Activated naive CD4-positive, alpha-beta T cell treated with anti-CD3 and anti-CD28 coated beads, Interleukin-2, amount 10 ng/mL, durations not matched to agents 5 hours and 36 hours (primary cell): ENCODE data around the gene PRR33. TPM values are rescaled to one million over a fixed set of nuclear protein-coding genes. Genes with fewer than 3 reads are reported as not detected.

Source experiments
- microRNA-seq: library from miRNA; unstranded; fragments of <30 nt; microRNA quantifications from one replicate; pipeline ENCODE4 v1.2.0, GENCODE V29; 2022; ENCODE audit warnings: borderline microRNAs expressed, borderline replicate concordance
- total RNA-seq, 2 experiments: library from RNA; stranded (reverse); gene quantifications; one replicate each; pipeline ENCODE4 v1.2.3, GENCODE V29; 2021

Gene PRR33
- under 1 TPM in 1 of 2 experiments, not detected in 1; 0.05 TPM for total RNA-seq

GRCh38 chr11:1891831-1892115 is at the start of gene PRR33:
TSS of gene PRR33 (minus strand) at chr11:1891895. CDS start at chr11:1890584, 1,311 bp downstream.

GRCh38 chr11:1919391-1920127 is 27.9 kb upstream of the PRR33 start, which contains the start of gene TNNT3:
TSS of gene TNNT3 (plus strand) at chr11:1919703. CDS start at chr11:1922875, 3,172 bp downstream.

GRCh38 chr11:1852877-1853276 is 38.8 kb downstream of the PRR33 start, which contains the start of gene LSP1:
TSS of gene LSP1 (plus strand) at chr11:1853084. CDS start at chr11:1853145, 61 bp downstream.

GRCh38 chr11:1838426-1839144 is 53.1 kb downstream of the PRR33 start, which contains the start of gene TNNI2:
TSS of gene TNNI2 (plus strand) at chr11:1838981. CDS start at chr11:1839697, 716 bp downstream.

Small RNA genes lying within 50 kb of the gene (microRNA-seq; reads per million reads assigned to microRNA genes)
- gene MIR4298 (not detected), gene MIR7847 (not detected)

Other genes with a start within 250 kb of the PRR33 start
- not detected for gene KRTAP5-6, start 194.7 kb downstream of the PRR33 start, total RNA-seq
- gene IFITM10, start 141.3 kb downstream of the PRR33 start, total RNA-seq: 1 to 10 TPM in 1 of 2 experiments, under 1 TPM in 1; 0.68 to 1.5 TPM
- 100 to 1,000 TPM; 166 to 171 TPM for gene CTSD, start 128.0 kb downstream of the PRR33 start, total RNA-seq
- gene SYT8, start 56.9 kb downstream of the PRR33 start, total RNA-seq: not detected
- gene TNNI2, start 52.9 kb downstream of the PRR33 start, total RNA-seq: not detected
- 100 to 1,000 TPM; 547 to 564 TPM for gene LSP1, start 38.8 kb downstream of the PRR33 start, total RNA-seq
- gene TNNT3, start 27.8 kb upstream of the PRR33 start, total RNA-seq: 10 to 100 TPM; 11.3 to 11.5 TPM
- gene MRPL23, start 55.4 kb upstream of the PRR33 start, total RNA-seq: 10 to 100 TPM; 83.6 to 85.5 TPM
- not detected for gene H19, start 105.9 kb upstream of the PRR33 start, total RNA-seq
- not detected for gene IGF2, start 247.5 kb upstream of the PRR33 start, total RNA-seq